Myocyte (in vitro differentiated cells): Measurements from ENCODE around the gene B4GAT1. TPM values are rescaled to one million over a fixed set of nuclear protein-coding genes. Genes with fewer than 3 reads are reported as not detected.
A peak's percentile ranks its signal among the peaks of the same experiment; 100 is the strongest.
"Not testable (repeated sequence)": the region's sequence is repeated elsewhere in the genome, so short reads cannot be mapped to it uniquely, and the experiment has no call there.

Experiments used
- DNase-seq: peaks from one replicate; pipeline ENCODE4 v3.0.0-alpha.2; 2012; ENCODE audit warnings: low read depth
- total RNA-seq: library from RNA; depleted of rRNA; stranded (reverse); fragments of >200 nt; gene quantifications from 2 replicates; pipeline ENCODE4 v1.2.3, GENCODE V29; 2014

The B4GAT1 gene
- total RNA-seq, 1 donor from 2014 or later = 69.3 TPM

DNA sequence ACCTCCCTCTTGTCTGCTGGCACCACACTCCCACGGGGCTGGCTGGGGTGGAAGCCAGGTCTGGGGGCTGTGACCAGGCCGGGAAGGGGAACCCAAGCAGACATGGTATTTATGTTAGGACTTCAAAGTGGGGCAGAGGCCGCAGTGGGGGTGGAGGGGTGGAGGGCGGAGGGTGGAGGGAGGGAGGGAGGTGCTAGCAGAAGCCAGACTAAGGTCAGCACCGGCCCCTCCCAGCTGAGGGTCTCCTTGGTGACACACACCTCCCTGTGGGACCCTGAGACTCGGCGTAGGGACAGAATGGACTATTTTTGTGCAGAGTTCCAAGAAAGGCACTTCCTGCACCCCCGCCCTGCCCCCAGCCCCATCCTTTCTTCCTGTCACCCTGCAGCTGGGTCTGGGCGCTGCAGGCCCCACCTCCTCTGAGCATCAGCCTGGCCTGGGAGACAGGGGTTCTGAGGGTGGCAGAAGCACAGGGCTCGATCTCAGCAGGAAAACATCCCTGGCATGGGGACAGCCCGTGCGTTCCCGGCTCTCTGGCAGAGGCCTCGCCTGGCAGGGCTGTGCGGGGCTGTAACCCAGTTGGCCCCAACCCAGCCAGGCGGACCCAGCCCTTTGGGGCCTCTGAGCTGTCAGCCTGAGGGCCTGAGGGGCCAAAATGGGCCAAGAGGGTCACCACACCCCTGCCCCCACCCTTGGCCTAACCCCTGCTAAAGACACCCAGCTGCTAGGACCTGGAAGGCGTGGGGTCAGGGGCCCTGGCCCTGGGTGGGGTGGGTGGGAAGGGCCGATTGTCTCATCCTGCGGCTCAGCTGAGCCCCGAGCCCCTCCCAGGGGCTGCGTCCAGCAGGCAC, 20.9 kb downstream of the B4GAT1 start:
- peak; percentile 68 for DNase-seq

DNA sequence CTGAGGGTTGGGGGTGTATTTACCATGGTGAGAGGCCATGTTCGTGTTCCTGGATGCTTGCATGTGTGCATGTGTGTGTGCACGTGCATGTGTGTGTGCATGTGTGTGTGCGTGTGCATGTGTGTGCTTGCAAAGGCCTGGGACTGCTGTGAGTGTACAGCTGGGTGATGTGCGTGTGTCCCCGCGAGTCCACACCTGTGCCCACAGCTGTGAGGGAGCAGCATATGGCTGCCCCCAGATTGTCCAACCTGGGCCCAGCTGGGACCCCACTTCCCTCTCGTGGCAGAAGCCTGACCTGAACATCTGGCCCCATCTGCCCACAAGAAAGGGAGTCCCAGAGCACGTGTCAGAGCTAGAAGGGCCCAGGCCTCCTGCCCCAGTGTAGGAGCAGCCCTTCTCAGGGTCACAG, 22.2 kb downstream of the B4GAT1 start:
- no peak for DNase-seq

DNA sequence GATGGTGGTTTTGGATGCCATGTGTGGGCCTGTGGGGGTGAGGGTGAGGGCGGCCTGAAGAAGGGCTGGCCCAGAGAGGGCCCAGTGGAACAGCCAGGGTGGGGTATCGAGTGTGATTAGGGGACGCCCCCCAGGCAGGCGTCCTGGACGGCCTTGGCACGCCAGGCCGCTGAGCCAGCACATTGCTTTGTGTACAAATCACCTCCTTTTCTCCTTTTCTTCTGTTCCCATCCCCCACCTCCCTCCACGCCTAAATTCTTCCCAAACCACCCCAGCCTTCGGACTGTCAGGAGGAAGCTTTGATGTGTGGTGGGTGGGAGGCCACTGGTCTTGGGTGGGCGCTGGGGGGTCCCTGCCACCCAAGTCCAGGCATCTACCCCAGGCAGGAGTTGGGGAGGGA, 22.8 kb downstream of the B4GAT1 start:
- DNase-seq = no peak

DNA sequence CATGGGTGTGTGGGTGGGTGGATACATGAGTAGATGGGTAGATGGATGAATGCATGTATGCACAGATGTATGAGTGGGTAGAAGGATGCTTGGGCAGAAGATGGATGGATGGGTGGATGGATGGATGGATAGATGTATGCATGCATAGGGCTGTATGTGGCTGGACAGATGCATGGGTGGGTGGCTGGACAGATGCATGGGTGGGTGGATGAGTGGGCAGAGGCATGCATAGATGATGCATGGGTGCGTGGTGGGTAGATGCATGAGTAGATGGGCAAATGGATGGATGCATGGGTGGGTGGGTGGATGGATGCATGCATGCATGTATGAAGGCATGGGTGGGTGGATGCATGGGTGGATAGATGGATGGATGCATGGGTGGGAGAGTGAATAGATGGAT, 23.7 kb downstream of the B4GAT1 start:
- no peak for DNase-seq

DNA sequence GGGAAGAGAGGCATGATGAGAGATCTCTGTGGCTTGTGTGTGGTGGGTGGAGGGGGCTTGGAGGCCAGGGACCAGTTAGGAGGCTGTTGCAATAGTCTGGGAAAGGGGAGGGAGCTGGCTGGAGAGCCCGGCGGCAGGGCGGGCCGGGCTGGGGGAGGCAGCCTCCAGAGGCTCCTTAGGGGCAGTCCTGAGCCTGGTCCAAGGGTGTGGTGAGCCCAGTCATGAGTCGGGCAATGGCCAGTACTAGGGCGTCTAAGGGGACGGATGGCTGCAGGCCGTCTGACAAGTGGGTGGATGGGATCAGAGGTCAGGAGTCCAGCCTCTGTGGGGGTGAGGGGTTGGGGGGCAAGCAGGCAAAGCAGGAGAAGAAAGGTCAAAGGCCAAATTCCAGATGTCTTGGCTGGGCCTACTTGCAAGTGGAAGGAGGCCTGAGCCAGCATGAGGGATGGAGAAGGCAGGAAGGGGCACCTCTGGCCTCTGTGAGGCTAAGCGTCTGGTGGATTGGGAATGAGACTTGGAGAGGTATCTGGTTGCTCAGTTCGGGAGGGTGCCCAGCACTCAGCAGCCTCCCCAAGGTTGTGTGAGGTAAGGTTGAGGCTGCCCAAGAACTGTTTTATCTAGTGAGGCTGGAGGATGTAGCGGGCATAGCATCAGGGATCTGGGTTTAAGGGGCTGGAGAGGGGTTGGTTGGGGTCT, 24.5 kb downstream of the B4GAT1 start:
- DNase-seq = no peak

DNA sequence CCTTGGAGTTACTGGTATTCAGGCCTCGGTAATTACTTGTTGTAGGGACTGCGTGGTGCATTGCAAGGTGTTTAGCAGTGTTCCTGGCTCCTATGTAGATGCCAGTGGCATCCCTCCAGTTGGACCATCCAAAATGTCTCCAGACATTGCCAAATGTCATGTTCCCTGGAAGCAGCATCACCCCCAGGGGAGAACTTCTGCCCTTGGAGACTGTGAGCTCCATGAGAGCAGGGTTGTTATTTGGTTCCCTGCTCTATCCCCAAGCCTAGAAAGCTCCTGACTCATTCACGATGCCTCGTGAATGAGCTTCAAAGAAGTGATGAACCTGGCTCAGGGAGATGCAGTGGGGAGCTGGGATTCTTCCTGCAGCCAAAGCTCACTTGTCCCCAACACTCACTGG, 25.8 kb downstream of the B4GAT1 start:
- DNase-seq = no peak

DNA sequence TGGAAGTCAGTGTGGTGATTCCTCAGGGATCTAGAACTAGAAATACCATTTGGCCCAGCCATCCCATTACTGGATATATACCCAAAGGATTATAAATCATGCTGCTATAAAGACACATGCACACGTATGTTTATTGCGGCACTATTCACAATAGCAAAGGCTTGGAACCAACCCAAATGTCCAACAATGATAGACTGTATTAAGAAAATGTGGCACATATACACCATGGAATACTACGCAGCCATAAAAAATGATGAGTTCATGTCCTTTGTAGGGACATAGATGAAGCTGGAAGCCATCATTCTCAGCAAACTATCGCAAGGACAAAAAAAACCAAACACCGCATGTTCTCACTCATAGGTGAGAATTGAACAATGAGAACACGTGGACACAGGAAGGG, 26.7 kb downstream of the B4GAT1 start:
- DNase-seq = not testable (repeated sequence)

DNA sequence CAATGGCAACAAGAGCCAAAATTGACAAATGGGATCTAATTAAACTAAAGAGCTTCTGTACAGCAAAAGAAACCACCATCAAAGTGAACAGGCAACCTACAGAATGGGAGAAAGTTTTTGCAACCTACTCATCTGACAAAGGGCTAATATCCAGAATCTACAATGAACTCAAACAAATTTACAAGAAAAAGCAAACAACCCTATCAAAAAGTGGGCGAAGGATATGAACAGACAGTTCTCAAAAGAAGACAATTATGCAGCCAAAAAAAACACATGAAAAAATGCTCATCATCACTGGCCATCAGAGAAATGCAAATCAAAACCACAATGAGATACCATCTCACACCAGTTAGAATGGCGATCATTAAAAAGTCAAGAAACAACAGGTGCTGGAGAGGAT, 27.1 kb downstream of the B4GAT1 start:
- DNase-seq = not testable (repeated sequence)

DNA sequence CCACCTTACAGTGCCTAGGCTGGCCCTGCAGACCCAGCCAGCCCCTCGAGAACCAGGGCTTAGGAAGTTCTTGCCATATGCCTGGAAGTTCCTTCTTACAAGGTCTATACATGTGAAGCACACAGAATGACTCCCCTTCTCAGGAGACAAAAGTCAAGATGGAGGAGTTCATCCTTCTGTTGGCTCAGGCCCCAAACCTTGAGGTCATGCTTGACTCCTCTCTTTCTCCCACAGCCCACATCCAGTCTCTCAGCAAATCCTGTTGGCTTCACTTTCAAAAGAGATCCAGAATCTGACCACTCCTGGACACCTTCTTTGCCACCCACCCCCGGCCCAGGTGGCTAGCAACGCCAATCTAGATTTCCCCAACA, 28.8 kb downstream of the B4GAT1 start:
- DNase-seq = no peak

DNA sequence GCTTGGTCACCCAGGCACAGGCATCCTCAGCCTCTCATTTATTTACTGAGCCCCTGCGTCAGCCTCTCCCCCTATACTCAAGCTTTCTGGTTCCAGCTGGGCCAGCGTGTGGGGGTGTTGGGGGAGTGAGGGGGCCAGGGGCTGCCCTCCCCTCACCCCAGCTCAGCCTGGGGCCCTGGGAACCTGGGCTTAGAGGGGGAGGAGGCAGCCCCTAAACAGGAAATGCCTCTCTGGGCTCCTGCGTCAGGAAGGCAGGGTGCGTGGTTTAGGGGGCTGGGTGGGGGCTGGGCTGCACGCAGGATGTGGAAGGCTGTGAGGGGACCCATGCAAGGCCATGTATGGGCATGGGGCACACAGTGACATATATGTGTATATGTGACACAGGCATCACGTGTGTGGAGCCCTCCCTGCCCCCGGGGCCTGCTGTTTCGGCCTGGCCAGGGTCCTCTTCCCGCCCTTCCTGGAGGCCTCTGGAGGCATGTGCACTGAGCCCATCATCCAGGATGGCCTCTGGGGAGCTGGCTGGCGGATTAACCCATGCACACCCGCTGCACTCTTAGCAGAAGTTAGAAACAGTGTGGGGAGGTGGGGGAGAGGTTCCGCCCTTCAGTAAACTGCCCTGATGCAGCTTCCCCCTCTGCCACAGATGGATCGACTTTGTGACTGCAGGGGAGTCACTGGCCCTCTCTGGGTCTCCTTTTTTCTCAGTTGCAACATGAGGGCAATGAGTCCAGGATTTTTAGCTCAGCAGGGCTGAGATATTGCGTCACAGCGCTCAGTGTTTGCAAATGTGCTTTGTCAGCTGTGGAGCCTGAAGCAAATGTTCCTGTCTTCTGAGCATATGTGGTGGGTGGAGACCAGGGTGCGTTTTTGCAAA, 29.5 kb downstream of the B4GAT1 start:
- peak; percentile 43 for DNase-seq

DNA sequence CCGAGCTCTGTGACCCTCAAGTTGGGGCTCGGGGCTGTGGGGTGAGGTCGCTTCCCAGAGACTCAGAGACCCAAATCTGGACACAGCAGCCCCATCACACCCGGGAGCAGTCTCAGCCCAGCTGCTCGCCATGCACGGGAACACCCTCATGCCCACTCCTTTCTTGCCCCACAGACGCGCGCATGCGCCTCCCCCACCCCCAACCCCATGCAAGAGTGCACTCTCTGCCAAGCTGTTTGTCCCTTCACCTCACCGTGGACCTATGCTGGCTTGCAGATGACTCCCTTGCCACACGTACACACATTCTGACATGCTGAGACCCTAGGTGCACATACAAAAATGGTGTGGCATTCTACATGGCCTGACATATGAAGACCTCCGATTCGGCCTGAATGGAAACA, 30.1 kb downstream of the B4GAT1 start:
- no peak for DNase-seq

DNA sequence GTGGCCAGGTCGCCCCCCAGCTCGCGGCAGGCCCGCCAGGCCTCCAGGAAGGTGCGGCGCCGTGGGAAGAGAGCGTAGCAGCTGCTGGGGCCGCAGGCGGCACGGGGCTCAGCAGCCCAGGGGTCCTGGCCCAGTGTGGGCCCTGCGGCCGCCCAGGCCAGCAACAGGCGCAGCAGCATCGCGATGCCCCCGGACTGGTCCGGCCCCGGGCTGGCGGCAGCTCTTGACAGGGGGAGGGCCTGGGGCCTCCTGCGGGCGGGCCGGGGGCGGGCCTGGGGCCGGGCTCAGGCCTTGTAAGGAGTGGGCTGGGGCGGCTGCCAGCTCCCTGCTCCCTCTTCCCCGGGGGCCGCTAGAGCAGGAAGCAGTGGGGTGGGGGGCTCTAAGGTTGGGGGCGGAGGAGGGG, 30.6 kb downstream of the B4GAT1 start, which contains the start of gene CD248:
Gene CD248, minus strand, starts transcription at position 196 of the 403 bp plus-strand sequence. Its CDS starts 17 bp downstream, at position 179.
- DNase-seq = no peak

DNA sequence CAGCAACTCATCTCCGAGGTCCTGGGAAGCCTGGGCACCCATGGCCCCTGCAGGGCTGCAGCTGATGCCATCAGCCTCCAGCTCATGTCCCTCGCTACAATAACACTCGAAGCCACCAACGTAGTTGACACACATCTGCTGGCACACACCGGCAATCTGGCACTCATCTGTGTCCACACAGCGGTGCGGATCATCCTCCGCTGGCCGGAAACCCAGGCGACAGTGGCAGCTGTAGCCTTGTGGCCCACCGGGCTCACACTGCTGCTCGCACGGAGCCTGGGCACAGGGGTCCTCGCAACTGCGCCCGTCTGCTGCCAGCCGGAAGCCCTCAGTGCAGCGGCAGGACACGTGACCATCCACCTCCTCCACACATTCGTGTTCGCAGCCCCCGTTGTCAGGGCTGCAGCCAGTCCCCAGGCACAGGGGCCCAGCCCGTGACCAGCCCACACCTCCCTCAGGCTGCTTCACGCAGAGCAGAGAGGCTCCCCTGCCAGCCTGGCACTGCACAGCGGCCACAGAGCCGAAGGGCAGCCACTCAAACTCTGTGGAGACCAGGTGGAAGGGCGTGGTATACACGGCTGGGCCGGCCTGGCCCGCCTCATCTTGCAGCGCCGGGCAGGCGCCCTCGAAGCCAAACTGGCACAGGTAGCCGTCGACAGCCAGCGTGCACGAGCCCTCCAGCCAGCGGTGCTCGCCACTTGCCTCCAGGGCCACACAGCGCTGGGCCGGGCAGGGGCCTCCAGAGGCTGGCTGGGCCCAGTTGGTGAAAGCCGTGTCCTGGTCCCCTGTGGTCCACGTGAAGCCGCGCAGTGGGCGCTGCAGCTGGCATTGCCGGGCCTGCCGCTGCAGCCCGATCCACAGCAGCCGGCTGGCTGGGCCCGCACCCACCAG, 31.3 kb downstream of the B4GAT1 start:
- no peak for DNase-seq

DNA sequence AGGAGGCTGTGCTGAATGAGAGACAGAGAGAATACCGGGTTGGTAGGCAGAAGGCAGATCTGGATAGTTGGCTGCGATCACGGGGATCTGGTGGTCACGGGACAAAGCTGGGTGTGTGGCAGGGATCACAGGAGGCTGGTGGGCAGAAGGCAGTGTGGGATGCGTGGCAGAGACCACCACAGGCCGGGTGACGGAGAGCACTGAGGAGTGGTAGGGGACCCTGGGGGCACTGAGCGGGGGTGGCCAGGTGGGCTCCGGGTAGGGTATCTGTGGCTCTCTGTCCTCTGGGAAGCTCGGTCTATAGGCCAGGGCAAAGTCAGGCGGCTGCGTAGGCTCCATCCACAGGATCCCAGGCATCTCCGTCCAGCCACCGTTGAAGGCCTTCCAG, 31.9 kb downstream of the B4GAT1 start:
- DNase-seq = no peak

DNA sequence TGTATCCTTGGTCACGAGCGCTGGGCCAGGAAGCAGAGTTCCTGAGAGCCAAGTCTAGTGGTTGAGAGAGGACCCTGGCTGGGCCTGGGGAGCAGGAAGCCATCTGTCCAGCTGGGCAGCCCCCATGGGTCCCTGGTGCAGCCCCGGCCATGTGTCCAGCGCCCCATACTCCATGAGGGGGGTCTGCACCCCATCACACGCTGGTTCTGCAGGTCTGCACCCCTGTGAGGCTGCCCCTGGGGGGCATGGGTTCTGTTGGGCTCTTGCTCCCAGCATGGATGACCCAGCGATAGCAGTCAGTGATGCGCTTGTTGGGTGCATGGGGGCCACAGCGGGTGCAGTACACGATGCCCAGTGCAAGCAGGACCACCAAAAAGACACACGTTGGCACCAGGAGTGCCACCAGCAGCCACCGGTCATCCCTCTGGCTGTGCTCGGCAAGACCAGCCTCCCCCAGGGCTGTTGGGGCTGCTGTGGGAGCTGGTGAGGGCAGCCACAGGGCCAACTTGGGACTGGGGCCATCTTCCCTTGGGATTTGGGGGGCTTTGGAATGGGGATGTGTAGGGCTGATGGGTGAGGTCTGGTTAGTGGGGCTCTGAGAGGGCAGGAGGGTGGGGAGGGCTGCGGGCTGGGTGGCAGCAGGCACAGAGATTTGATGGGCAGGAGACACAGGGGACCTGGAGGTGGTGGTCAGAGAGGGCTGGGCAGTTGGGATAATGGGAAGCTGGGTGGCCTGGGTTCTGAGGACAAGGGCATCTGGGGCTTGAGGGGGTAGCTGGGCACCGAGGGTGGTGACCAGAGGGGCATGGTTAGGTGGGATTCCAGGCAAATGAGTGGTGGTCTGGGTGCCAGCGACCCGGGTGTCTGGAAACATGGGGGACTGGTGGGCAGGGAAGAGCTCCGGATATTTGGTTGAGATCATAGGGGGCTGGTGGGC, 32.6 kb downstream of the B4GAT1 start:
- DNase-seq = no peak

DNA sequence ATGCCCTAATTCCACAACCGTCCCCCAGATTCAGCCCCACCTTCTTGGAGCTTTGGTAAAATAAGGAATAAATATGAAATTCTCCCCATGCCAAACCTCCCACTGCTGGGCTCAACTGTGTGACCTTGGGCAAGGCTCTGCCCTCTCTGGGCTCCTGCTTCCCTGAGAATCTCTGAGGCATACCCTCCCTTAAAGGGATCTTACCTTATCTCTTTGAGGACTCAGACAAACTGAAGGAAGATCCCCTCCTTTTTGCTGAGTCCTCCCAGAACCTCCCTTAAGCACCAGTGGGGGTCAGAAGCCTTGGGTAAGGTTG, 33.3 kb downstream of the B4GAT1 start:
- no peak for DNase-seq

DNA sequence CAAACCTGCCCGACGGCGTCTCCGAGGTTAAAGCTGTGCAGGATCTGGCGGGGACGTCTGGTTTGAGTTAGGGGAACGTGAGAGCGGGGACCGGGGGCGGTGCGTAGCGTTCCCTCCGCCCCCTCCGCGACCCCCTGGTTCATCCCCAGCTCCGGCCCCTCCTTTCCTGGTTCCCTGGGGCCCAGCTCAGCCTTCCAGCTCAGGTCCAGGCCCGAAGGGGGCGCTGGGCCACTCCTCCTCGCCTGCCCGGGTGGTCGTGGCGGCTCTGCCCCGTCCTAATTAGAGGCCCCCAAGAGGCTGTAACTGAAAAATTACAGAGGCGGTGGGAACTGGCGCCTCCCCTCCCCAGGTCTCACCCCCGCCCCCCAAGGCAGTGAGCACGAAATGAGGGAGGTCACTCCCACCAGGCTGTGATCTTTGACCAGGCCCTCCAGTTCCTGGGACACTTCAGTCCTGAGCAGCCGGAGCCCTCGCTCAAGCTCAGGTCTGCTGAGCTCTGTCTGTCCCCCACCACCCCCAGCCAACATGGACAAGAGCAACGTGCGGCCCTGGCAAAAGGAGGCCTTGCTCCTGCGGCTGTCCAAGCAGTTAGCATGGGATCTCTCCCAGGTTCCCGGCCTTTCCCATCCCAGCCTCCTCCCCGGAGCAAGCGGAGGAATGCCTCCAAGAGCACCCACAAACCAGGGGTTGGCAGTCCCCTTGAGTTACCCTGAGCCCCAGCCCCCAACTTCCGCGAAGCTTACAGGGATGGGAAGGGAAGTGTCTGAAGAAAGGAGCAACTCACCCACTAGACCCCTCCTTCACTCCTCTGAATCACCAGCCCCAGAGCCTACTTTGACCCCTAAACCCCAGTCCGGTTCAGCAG, 33.9 kb downstream of the B4GAT1 start:
- no peak for DNase-seq

DNA sequence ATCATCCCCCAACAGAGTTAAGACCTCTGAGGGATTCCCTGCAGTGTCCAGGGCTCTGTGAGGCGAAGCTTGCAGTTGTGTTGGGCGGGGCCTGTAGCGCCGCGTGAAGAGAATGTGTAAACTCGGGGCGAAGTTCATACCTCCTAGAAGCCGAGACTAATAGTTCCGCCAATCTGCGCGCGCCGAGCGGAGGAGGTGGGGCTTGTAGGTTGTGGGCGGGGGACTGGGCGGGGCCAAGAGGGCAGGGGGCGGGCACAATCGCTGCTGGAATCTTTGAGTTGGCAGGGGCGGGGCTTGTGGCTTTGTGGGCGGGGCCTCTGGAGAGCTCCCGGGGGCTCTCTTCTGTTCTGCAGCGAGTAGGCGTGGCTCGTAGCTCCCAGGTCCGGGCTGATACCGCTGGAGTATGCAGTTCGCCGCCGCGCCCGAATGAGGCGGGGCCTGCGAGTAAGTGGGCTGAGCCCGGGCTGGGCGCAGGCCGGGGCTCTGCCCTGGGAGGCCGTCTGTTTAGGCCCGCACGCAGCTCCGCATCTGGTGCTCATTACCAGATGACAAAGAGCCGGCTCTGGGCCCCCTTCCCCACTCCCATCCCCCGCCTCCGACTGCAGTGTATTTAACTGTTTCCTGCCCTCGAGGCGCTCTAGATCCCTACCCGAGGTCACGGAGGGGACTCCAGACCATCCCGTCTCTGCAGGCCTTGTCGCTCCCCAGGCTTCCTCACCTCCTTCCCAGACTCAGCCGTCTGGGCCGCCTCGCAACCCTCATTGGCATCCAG, 34.7 kb downstream of the B4GAT1 start:
- peak; percentile 97 for DNase-seq
